GOT3 (cell line): Measurements from ENCODE around the gene TRMT44.
A peak's percentile ranks its signal among the peaks of the same experiment; 100 is the strongest.
"Not testable (repeated sequence)": the region's sequence is repeated elsewhere in the genome, so short reads cannot be mapped to it uniquely, and the experiment has no call there.

Experiments
- DNase-seq: peaks from one replicate; lab custom pipeline; 2025; ENCODE audit warnings: mixed read lengths; lab: John Stamatoyannopoulos, UW

Gene TRMT44

GRCh38 chr4:8406887-8407286 is 33.7 kb upstream of the TRMT44 start:
- DNase-seq: not testable (repeated sequence)

GRCh38 chr4:8407316-8407715 is 33.3 kb upstream of the TRMT44 start:
- DNase-seq: no peak

- DNase-seq: no peak
Observed at GRCh38 chr4:8407756-8408155, 32.8 kb upstream of the TRMT44 start.

GRCh38 chr4:8409264-8410065 is 31.1 kb upstream of the TRMT44 start:
- no peak for DNase-seq

GRCh38 chr4:8410066-8410625 is 30.4 kb upstream of the TRMT44 start:
- DNase-seq: no peak

- DNase-seq: no peak
Observed at GRCh38 chr4:8410641-8411271, 29.8 kb upstream of the TRMT44 start.

- no peak for DNase-seq
Observed at GRCh38 chr4:8411351-8412180, 29.0 kb upstream of the TRMT44 start.

- no peak for DNase-seq
Observed at GRCh38 chr4:8412288-8412687, 28.3 kb upstream of the TRMT44 start.

- DNase-seq: no peak
Observed at GRCh38 chr4:8414377-8414776, 26.2 kb upstream of the TRMT44 start.

GRCh38 chr4:8417071-8417614 is 23.4 kb upstream of the TRMT44 start:
- DNase-seq: no peak

GRCh38 chr4:8419222-8420041 is 21.1 kb upstream of the TRMT44 start:
- no peak for DNase-seq

- DNase-seq: not testable (repeated sequence)
Observed at GRCh38 chr4:8420151-8420550, 20.4 kb upstream of the TRMT44 start.

GRCh38 chr4:8422327-8422726 is 18.2 kb upstream of the TRMT44 start:
- DNase-seq: no peak

- no peak for DNase-seq
Observed at GRCh38 chr4:8422786-8423185, 17.8 kb upstream of the TRMT44 start.

- DNase-seq: no peak
Observed at GRCh38 chr4:8427262-8427661, 13.3 kb upstream of the TRMT44 start.

- no peak for DNase-seq
Observed at GRCh38 chr4:8427761-8428287, 12.8 kb upstream of the TRMT44 start.

GRCh38 chr4:8428288-8429097 is 12.1 kb upstream of the TRMT44 start:
- DNase-seq: peak; percentile 72

GRCh38 chr4:8431553-8431952 is 9.0 kb upstream of the TRMT44 start:
- DNase-seq: no peak

- DNase-seq: no peak
Observed at GRCh38 chr4:8433136-8433535, 7.4 kb upstream of the TRMT44 start.
